ENCODE data around the gene CNN2.
A peak's percentile ranks its signal among the peaks of the same experiment; 100 is the strongest.

Gene CNN2

GRCh38 chr19:1025960-1026782 lies at the start of gene CNN2:
CNN2 (plus strand) TSS chr19:1026608; CDS start chr19:1026662, 54 bp downstream.
- Mint-ChIP-seq H3K9me3 (no peaks in the 10 kb centered on the region), H3K27ac (peak within 1 kb of the TSS; percentile 97 to 99 (median 98)), H3K36me3 (ENCODE audit: low read depth) (peaks cover 10% of the 10 kb centered on the region), H3K27me3 (ENCODE audit: low read depth) (peaks cover 6% of the 10 kb centered on the region), H3K4me3 (peak within 1 kb of the TSS; percentile 95 to 99 (median 98)), H3K4me1 (peaks cover 11% of the 10 kb centered on the region)
- no peak for TF ChIP-seq CTCF (IDR thresholded peaks at IDR 0.05; ENCODE audit: unreplicated experiment in 3 of 3)

- H3K36me3 Mint-ChIP-seq (ENCODE audit: low read depth): peaks cover 17% of the 10 kb centered on the region
- no peaks in the 10 kb centered on the region for H3K27me3 Mint-ChIP-seq (ENCODE audit: low read depth)
- no peaks in the 10 kb centered on the region for H3K9me3 Mint-ChIP-seq
- H3K4me3 Mint-ChIP-seq: no peak overlapping the region
- TF ChIP-seq CTCF (IDR thresholded peaks at IDR 0.05; ENCODE audit: unreplicated experiment in 3 of 3): no peak
- H3K27ac Mint-ChIP-seq: no peak overlapping the region
- no peaks in the 10 kb centered on the region for H3K4me1 Mint-ChIP-seq
These were observed 49.3 kb upstream of the CNN2 start for GRCh38 chr19:977058-977464.

DNA sequence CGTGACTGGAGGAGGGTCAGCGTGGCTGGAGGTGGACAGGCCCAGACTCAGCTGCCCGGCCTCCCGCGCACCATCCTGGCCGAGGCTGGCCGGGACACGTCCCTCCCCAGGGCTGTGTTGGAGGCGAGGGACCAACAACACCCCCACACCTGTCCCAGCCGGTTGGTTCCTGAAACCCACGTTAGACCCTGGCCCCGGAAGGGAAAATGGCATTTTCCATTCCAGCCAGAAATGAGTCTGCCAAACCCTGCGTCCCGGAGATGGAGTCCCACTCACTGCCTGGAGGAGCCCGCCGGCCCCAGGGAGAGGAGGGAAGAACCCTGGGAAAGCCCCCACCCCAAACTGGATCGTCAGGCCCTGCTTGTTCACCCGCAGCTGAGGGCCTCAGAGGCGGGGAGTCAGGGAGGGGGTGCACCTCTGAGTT lies 47.1 kb upstream of the CNN2 start:
- Mint-ChIP-seq H3K27ac (peak overlapping the region in 2 of 3 experiments; percentile 59 to 88), H3K4me1 (peaks cover 2% of the 10 kb centered on the region), H3K9me3 (no peaks in the 10 kb centered on the region), H3K4me3 (peak overlapping the region in 1 of 3 experiments; percentile 54), H3K27me3 (ENCODE audit: low read depth) (no peaks in the 10 kb centered on the region), H3K36me3 (ENCODE audit: low read depth) (peaks cover 4% of the 10 kb centered on the region)
- no peak for TF ChIP-seq CTCF (IDR thresholded peaks at IDR 0.05; ENCODE audit: unreplicated experiment in 3 of 3)

GRCh38 chr19:980133-980998 lies 46.0 kb upstream of the CNN2 start:
- no peak for TF ChIP-seq CTCF (IDR thresholded peaks at IDR 0.05; ENCODE audit: unreplicated experiment in 3 of 3)
- H3K27ac Mint-ChIP-seq: peak overlapping the region in 2 of 3 experiments; percentile 77 to 92
- H3K36me3 Mint-ChIP-seq (ENCODE audit: low read depth): peaks cover 1% of the 10 kb centered on the region
- no peaks in the 10 kb centered on the region for H3K9me3 Mint-ChIP-seq
- peaks cover 10% of the 10 kb centered on the region for H3K4me1 Mint-ChIP-seq
- no peaks in the 10 kb centered on the region for H3K27me3 Mint-ChIP-seq (ENCODE audit: low read depth)
- peak overlapping the region in 2 of 3 experiments; percentile 37 to 67 for H3K4me3 Mint-ChIP-seq

GRCh38 chr19:982567-983170 lies 43.7 kb upstream of the CNN2 start:
- H3K27me3 Mint-ChIP-seq (ENCODE audit: low read depth): no peaks in the 10 kb centered on the region
- H3K4me1 Mint-ChIP-seq: peaks cover 10% of the 10 kb centered on the region
- peaks cover 9% of the 10 kb centered on the region for H3K36me3 Mint-ChIP-seq (ENCODE audit: low read depth)
- TF ChIP-seq CTCF (IDR thresholded peaks at IDR 0.05; ENCODE audit: unreplicated experiment in 3 of 3): peak; percentile 96 to 98 (median 97)
- H3K9me3 Mint-ChIP-seq: no peaks in the 10 kb centered on the region
- peak overlapping the region in 2 of 3 experiments; percentile 60 to 78 for H3K27ac Mint-ChIP-seq
- peak overlapping the region; percentile 67 to 78 (median 72) for H3K4me3 Mint-ChIP-seq
